Measurements from ENCODE around the gene ZNF77. TPM values are rescaled to one million over a fixed set of nuclear protein-coding genes. Genes with fewer than 3 reads are reported as not detected.

ZNF77 gene
- polyA plus RNA-seq, 1 donor from 2014 or later: 13.0 TPM

DNA sequence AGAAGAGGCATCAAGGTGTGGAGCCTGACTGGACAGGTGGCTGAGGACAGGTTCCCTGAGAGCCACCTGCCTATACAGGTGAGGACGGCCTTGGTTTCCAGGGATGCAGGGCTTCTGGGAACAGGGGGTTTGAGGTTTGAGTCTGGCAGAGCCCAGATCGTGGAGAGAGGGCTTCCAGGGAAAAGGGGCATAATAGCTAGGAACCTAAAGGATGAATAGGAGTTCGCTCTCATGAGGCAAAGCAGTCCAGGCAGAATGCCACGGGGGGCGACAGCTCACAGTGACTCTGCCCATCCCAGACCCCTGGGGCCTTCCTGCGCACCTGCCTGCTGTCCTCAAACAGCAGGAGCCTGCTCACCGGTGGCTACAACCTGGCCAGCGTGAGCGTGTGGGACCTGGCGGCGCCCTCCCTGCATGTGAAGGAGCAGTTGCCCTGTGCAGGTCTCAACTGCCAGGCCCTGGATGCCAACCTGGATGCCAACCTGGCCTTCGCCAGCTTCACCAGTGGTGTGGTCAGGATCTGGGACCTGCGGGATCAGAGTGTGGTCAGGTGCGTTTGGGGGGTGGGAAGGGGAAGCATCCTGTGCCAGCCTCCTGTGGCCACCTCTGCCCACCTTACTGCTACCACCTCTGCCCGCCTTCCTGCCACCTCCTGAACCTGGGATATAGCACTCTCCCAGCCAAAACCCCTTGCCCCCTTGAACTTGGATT, 44.6 kb upstream of the ZNF77 start:
- Histone ChIP-seq H3K9me3 (ENCODE audit: low read length) (no peaks in the 10 kb centered on the region), H3K9me2 (ENCODE audit: insufficient read depth, low read length) (no peaks in the 10 kb centered on the region), H3K4me2 (ENCODE audit: low read length) (no peak overlapping the region), H4K20me1 (ENCODE audit: insufficient read depth) (no peaks in the 10 kb centered on the region), H3K79me2 (replicated peaks; ENCODE audit: insufficient read depth, low read length) (no peaks in the 10 kb centered on the region), H3K4me3 (ENCODE audit: low read length) (no peak overlapping the region), H3K27me3 (ENCODE audit: insufficient read depth, low read depth, low read length) (peaks cover 18% of the 10 kb centered on the region), H3K36me3 (ENCODE audit: insufficient read depth, low read length) (no peaks in the 10 kb centered on the region), H3K27ac (ENCODE audit: low read length) (no peak overlapping the region), H3K9ac (ENCODE audit: low read length) (no peak overlapping the region), H2AFZ (ENCODE audit: low read depth, low read length) (no peak overlapping the region), H3F3A (ENCODE audit: insufficient read depth, low read length, poor library complexity, severe bottlenecking) (no peaks in the 10 kb centered on the region)
- TF ChIP-seq TAF1 (IDR thresholded peaks at IDR 0.05; ENCODE audit: low read depth): no peak
- no peak for TF ChIP-seq POLR2AphosphoS5 (IDR thresholded peaks at IDR 0.05)
- TF ChIP-seq, protein P1, sequence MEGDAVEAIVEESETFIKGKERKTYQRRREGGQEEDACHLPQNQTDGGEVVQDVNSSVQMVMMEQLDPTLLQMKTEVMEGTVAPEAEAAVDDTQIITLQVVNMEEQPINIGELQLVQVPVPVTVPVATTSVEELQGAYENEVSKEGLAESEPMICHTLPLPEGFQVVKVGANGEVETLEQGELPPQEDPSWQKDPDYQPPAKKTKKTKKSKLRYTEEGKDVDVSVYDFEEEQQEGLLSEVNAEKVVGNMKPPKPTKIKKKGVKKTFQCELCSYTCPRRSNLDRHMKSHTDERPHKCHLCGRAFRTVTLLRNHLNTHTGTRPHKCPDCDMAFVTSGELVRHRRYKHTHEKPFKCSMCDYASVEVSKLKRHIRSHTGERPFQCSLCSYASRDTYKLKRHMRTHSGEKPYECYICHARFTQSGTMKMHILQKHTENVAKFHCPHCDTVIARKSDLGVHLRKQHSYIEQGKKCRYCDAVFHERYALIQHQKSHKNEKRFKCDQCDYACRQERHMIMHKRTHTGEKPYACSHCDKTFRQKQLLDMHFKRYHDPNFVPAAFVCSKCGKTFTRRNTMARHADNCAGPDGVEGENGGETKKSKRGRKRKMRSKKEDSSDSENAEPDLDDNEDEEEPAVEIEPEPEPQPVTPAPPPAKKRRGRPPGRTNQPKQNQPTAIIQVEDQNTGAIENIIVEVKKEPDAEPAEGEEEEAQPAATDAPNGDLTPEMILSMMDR (IDR thresholded peaks at IDR 0.05; ENCODE audit: poor library complexity, severe bottlenecking): no peak
- TF ChIP-seq MXI1 (conservative IDR thresholded peaks at IDR 0.05; ENCODE audit: poor library complexity, severe bottlenecking): no peak
- TF ChIP-seq, protein P2, sequence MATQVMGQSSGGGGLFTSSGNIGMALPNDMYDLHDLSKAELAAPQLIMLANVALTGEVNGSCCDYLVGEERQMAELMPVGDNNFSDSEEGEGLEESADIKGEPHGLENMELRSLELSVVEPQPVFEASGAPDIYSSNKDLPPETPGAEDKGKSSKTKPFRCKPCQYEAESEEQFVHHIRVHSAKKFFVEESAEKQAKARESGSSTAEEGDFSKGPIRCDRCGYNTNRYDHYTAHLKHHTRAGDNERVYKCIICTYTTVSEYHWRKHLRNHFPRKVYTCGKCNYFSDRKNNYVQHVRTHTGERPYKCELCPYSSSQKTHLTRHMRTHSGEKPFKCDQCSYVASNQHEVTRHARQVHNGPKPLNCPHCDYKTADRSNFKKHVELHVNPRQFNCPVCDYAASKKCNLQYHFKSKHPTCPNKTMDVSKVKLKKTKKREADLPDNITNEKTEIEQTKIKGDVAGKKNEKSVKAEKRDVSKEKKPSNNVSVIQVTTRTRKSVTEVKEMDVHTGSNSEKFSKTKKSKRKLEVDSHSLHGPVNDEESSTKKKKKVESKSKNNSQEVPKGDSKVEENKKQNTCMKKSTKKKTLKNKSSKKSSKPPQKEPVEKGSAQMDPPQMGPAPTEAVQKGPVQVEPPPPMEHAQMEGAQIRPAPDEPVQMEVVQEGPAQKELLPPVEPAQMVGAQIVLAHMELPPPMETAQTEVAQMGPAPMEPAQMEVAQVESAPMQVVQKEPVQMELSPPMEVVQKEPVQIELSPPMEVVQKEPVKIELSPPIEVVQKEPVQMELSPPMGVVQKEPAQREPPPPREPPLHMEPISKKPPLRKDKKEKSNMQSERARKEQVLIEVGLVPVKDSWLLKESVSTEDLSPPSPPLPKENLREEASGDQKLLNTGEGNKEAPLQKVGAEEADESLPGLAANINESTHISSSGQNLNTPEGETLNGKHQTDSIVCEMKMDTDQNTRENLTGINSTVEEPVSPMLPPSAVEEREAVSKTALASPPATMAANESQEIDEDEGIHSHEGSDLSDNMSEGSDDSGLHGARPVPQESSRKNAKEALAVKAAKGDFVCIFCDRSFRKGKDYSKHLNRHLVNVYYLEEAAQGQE (IDR thresholded peaks at IDR 0.05; ENCODE audit: borderline replicate concordance): no peak
- TF ChIP-seq RAD21 (conservative IDR thresholded peaks at IDR 0.05): no peak
- no peak for TF ChIP-seq SMC3 (conservative IDR thresholded peaks at IDR 0.05; ENCODE audit: poor library complexity)
- TF ChIP-seq EZH2 (IDR thresholded peaks at IDR 0.05; ENCODE audit: borderline replicate concordance, insufficient read depth, low read length, poor library complexity, severe bottlenecking): no peak
- no peak for TF ChIP-seq EP300 (conservative IDR thresholded peaks at IDR 0.05; ENCODE audit: poor library complexity, severe bottlenecking)

DNA sequence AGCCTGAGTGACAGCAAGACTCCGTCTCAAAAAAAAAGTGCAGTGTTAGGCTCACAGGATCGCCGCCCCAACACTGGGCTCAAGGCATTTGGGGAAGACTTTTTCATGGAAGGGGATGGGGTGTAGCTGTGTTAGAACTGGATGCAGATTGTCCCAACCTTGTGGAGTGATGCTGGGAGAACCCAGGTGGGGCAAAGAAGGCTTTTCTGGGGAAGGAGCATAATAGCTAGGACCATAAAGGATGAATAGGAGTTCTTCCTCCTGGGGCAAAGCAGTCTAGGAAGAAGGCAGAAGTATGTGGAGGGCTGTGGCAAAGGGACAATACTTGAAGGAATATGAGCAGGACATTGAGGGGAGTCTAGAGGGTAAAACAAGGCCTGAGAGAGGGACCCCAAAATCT, 43.8 kb upstream of the ZNF77 start:
- H3K27ac ChIP-seq (ENCODE audit: low read length): no peak overlapping the region
- H3K4me2 ChIP-seq (ENCODE audit: low read length): no peak overlapping the region
- H3K9me3 ChIP-seq (ENCODE audit: low read length): no peaks in the 10 kb centered on the region
- no peaks in the 10 kb centered on the region for H3K79me2 ChIP-seq (replicated peaks; ENCODE audit: insufficient read depth, low read length)
- H3F3A ChIP-seq (ENCODE audit: insufficient read depth, low read length, poor library complexity, severe bottlenecking): no peaks in the 10 kb centered on the region
- no peak overlapping the region for H2AFZ ChIP-seq (ENCODE audit: low read depth, low read length)
- H4K20me1 ChIP-seq (ENCODE audit: insufficient read depth): no peaks in the 10 kb centered on the region
- H3K9ac ChIP-seq (ENCODE audit: low read length): no peak overlapping the region
- H3K27me3 ChIP-seq (ENCODE audit: insufficient read depth, low read depth, low read length): peaks cover 22% of the 10 kb centered on the region
- no peak overlapping the region for H3K4me3 ChIP-seq (ENCODE audit: low read length)
- H3K9me2 ChIP-seq (ENCODE audit: insufficient read depth, low read length): no peaks in the 10 kb centered on the region
- H3K36me3 ChIP-seq (ENCODE audit: insufficient read depth, low read length): no peaks in the 10 kb centered on the region
- TF ChIP-seq POLR2AphosphoS5 (IDR thresholded peaks at IDR 0.05) (no peak), TAF1 (IDR thresholded peaks at IDR 0.05; ENCODE audit: low read depth) (no peak)
- TF ChIP-seq, protein P2 (IDR thresholded peaks at IDR 0.05; ENCODE audit: borderline replicate concordance): no peak
- TF ChIP-seq, protein P1 (IDR thresholded peaks at IDR 0.05; ENCODE audit: poor library complexity, severe bottlenecking): no peak
